Measurements from ENCODE around the gene SPRR2A. TPM values are rescaled to one million over a fixed set of nuclear protein-coding genes. Genes with fewer than 3 reads are reported as not detected.

SPRR2A gene
- total RNA-seq, 1 experiment from 2014 or later = not detected

DNA sequence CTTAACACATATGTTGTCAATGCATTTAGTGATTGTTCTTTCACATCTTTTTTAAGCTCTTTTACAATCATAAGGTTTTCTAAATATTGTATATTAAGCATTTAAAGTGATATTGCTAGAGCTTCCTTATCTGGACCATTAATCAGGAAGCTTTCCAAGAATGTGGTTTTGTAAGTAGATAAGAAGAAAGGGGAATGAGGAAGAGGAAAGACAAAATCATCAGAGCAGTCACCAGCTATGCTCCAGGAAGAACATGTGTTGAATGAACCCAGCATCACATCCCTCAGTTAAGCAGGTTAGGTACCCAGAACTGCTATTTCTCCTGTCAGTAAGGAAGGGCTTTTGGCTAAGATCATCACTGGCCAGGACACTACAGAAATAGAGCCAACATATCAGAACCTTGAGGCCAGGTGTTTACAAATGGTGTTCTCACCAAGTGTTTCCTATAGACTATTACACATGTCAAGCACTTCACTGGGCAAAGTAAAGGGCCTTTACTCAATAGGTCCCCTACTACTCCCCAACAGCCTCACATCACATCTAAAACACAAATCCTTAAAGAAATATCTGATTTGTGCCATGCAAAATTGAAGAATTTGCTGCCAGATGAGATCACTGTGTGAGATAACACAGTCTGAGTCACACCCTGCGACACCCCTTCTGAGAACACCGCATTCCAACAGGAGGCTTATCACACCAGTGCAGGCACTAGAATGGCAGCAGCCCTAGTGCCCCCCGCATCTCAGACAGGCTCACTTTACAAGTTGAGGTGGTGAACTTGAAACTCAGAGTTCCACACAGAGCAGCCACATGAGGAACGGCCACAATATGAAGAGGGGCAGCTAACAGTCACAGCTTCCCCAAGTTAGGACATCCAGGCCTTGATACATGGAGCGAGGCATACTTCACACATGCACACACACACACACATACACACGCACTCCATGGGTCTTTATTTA lies 1.8 kb upstream of the SPRR2A start:
- no peak overlapping the region for H4K91ac ChIP-seq (ENCODE audit: insufficient read length, low read depth, low read length)
- no peaks in the 10 kb centered on the region for H3K4me1 ChIP-seq (ENCODE audit: insufficient read depth, low read length)
- H3K79me2 ChIP-seq (ENCODE audit: insufficient read depth, low read length) = no peaks in the 10 kb centered on the region
- no peak overlapping the region for H4K5ac ChIP-seq (ENCODE audit: insufficient read length, low read depth, low read length)
- H3K4ac ChIP-seq (ENCODE audit: low read depth, low read length) = no peak overlapping the region
- no peak overlapping the region for H2BK5ac ChIP-seq (ENCODE audit: insufficient read length, low read length)
- H2BK20ac ChIP-seq (ENCODE audit: low read depth, low read length, poor library complexity, severe bottlenecking) = no peak overlapping the region
- no peak overlapping the region for H3T11ph ChIP-seq (ENCODE audit: low read length)
- H3K9me3 ChIP-seq (ENCODE audit: control insufficient read depth, low read depth, low read length) = no peaks in the 10 kb centered on the region
- TF ChIP-seq, protein P1, sequence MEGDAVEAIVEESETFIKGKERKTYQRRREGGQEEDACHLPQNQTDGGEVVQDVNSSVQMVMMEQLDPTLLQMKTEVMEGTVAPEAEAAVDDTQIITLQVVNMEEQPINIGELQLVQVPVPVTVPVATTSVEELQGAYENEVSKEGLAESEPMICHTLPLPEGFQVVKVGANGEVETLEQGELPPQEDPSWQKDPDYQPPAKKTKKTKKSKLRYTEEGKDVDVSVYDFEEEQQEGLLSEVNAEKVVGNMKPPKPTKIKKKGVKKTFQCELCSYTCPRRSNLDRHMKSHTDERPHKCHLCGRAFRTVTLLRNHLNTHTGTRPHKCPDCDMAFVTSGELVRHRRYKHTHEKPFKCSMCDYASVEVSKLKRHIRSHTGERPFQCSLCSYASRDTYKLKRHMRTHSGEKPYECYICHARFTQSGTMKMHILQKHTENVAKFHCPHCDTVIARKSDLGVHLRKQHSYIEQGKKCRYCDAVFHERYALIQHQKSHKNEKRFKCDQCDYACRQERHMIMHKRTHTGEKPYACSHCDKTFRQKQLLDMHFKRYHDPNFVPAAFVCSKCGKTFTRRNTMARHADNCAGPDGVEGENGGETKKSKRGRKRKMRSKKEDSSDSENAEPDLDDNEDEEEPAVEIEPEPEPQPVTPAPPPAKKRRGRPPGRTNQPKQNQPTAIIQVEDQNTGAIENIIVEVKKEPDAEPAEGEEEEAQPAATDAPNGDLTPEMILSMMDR (conservative IDR thresholded peaks at IDR 0.05) = no peak
- no peak overlapping the region for H3K27ac ChIP-seq (ENCODE audit: insufficient read length, low read depth, low read length)
- DNase-seq = no peak
- H3K4me1 Mint-ChIP-seq = peaks cover 0 to 2% of the 10 kb centered on the region in 2 experiments; a peak in 1 of 4 replicates
- H3K9ac ChIP-seq (ENCODE audit: extremely low read depth, insufficient read length, low read length) = no peak overlapping the region
- H2BK12ac ChIP-seq (ENCODE audit: insufficient read length, low read depth, low read length) = no peak overlapping the region
- H2AK5ac ChIP-seq (ENCODE audit: insufficient read length, low read length) = no peak overlapping the region
- no peak overlapping the region for H3K23ac ChIP-seq (ENCODE audit: insufficient read length, low read depth, low read length)
- H3K4me3 Mint-ChIP-seq = no peak overlapping the region
- no peaks in the 10 kb centered on the region for H3K36me3 Mint-ChIP-seq (ENCODE audit: insufficient read depth in 1 of 3, low read depth in 3 of 3)
- H3K27me3 ChIP-seq (ENCODE audit: insufficient read depth, low read length) = no peaks in the 10 kb centered on the region
- H4K20me1 ChIP-seq (ENCODE audit: control insufficient read depth, insufficient read depth, insufficient read length) = no peaks in the 10 kb centered on the region
- H3K4me2 ChIP-seq (ENCODE audit: insufficient read depth, insufficient read length, low read length) = no peak overlapping the region
- no peaks in the 10 kb centered on the region for H3K79me1 ChIP-seq (ENCODE audit: insufficient read depth, low read depth, low read length, poor library complexity, severe bottlenecking)
- H4K8ac ChIP-seq (replicated peaks; ENCODE audit: insufficient read length, low read depth, low read length) = no peak overlapping the region
- no peak overlapping the region for H2BK120ac ChIP-seq (ENCODE audit: low read depth, low read length, poor library complexity, severe bottlenecking)
- no peaks in the 10 kb centered on the region; a peak in 1 of 5 replicates for H3K9me3 Mint-ChIP-seq
- no peak overlapping the region for H2BK15ac ChIP-seq (ENCODE audit: low read depth, low read length)
- H3K18ac ChIP-seq (ENCODE audit: insufficient read length, low read depth, low read length) = no peak overlapping the region
- no peak overlapping the region; a peak in 1 of 7 replicates for H3K27ac Mint-ChIP-seq
- H3K56ac ChIP-seq (ENCODE audit: insufficient read length, low read depth, low read length) = no peak overlapping the region
- H2AFZ ChIP-seq (ENCODE audit: low read length) = no peak overlapping the region
- H3K14ac ChIP-seq (ENCODE audit: insufficient read depth, low read length) = no peak overlapping the region
- no CpG with 5 or more reads among the region's 6 CpGs for WGBS (ENCODE audit: extremely low coverage, insufficient read length, low lambda C conversion rate)
- 0 out of 2 replicates have a peak, but pooled peaks cover 1% of the 10 kb centered on the region for H3K27me3 Mint-ChIP-seq (ENCODE audit: low read depth)
- H3K23me2 ChIP-seq (ENCODE audit: insufficient read length, low read depth, low read length, poor library complexity, severe bottlenecking) = no peaks in the 10 kb centered on the region
